A549 (cell line): Measurements from ENCODE around the gene TEX51.

Source experiments
- BHLHE40 ChIP-seq: IDR thresholded peaks from 2 replicates; pipeline ENCODE4 v1.6.1; 2012; ENCODE audit warnings: low read depth, low read length, inconsistent platforms
- CBX2 ChIP-seq: fragments of 200-600 bp; sonication (generic); IDR thresholded peaks from 2 replicates; pipeline ENCODE4 v1.6.1; 2016; ENCODE audit warnings: low read depth, mild to moderate bottlenecking, borderline replicate concordance
- CHD2 ChIP-seq: fragments of 150-350 bp; IDR thresholded peaks from 2 replicates; pipeline ENCODE4 v1.6.1; 2014; ENCODE audit warnings: low read length; ENCODE audit not compliant: partially characterized antibody
- CTCF ChIP-seq: fragments of >200 bp; sonication (Bioruptor Twin); formaldehyde crosslinking; IDR thresholded peaks from 3 replicates; pipeline ENCODE4 v1.5.1; 2016
- EHMT2 ChIP-seq: fragments of 200-600 bp; sonication (generic); IDR thresholded peaks from 2 replicates; pipeline ENCODE4 v1.6.1; 2016; ENCODE audit warnings: antibody characterized with exemption, low read depth, mild to moderate bottlenecking, moderate library complexity
- EP300 ChIP-seq, 2 experiments: fragments of >200 bp; sonication (Bioruptor Twin); formaldehyde crosslinking; IDR thresholded peaks; 2 replicates in 1 of 2; 3 replicates in 1 of 2; pipeline ENCODE4 v1.6.1; 2016 to 2017
- HDAC2 ChIP-seq: fragments of 200-600 bp; sonication (generic); IDR thresholded peaks from 2 replicates; pipeline ENCODE4 v1.6.1; 2016
- MAFK ChIP-seq: fragments of 450-650 bp; IDR thresholded peaks from 2 replicates; pipeline ENCODE4 v1.6.1; 2014; ENCODE audit not compliant: partially characterized antibody
- NFE2L2 ChIP-seq: fragments of 150-350 bp; conservative IDR thresholded peaks from 2 replicates; pipeline ENCODE4 v1.6.1; 2014; ENCODE audit warnings: low read length
- POLR2A ChIP-seq: IDR thresholded peaks from 2 replicates; pipeline ENCODE4 v1.6.1; 2012; ENCODE audit warnings: mild to moderate bottlenecking, low read length
- RAD21 ChIP-seq, 2 experiments: fragments of >200 bp in 1 of 2; sonication (Bioruptor Twin) in 1 of 2; formaldehyde crosslinking in 1 of 2; IDR thresholded peaks in 1 of 2; conservative IDR thresholded peaks in 1 of 2; 2 replicates in 1 of 2; 3 replicates in 1 of 2; pipeline ENCODE4 v1.6.1; 2012 to 2018; ENCODE audit warnings: inconsistent platforms in 1 of 2
- REST ChIP-seq: fragments of 200-600 bp; sonication (generic); IDR thresholded peaks from 2 replicates; pipeline ENCODE4 v1.6.1; 2016; ENCODE audit warnings: antibody characterized with exemption, mild to moderate bottlenecking, moderate library complexity
- RNF2 ChIP-seq: fragments of 200-600 bp; sonication (generic); IDR thresholded peaks from 2 replicates; pipeline ENCODE4 v1.6.1; 2016; ENCODE audit warnings: low read depth, mild to moderate bottlenecking, antibody characterized with exemption, moderate library complexity, borderline replicate concordance
- TP53 ChIP-seq: fragments of 250-450 bp; sonication (Bioruptor Pico); IDR thresholded peaks from 2 replicates; pipeline ENCODE4 v1.5.0; 2021; ENCODE audit warnings: mild to moderate bottlenecking, moderate library complexity

- no peak for TF ChIP-seq CTCF
- TF ChIP-seq HDAC2 = no peak
- TF ChIP-seq RAD21 (conservative IDR thresholded peaks at IDR 0.05 in 1 of 2, IDR thresholded peaks at IDR 0.05 in 1 of 2) = no peak
- no peak for TF ChIP-seq EP300 (IDR thresholded peaks at IDR 0.05)
- TF ChIP-seq MAFK = no peak
- TF ChIP-seq REST = no peak
- TF ChIP-seq CHD2 = no peak
- TF ChIP-seq RNF2 = no peak
- no peak for TF ChIP-seq TP53
- TF ChIP-seq CBX2 = no peak
- no peak for TF ChIP-seq POLR2A
- no peak for TF ChIP-seq BHLHE40
- TF ChIP-seq NFE2L2 = no peak
- TF ChIP-seq EHMT2 = no peak
These were observed 13.5 kb downstream of the TEX51 start for GRCh38 chr2:126912201-126912600.
